MCF 10A (cell line): Measurements from ENCODE around the gene SMIM9. TPM values are rescaled to one million over a fixed set of nuclear protein-coding genes. Genes with fewer than 3 reads are reported as not detected.

Source experiments
- BruUV-seq: library from RNA; stranded (reverse); fragments of 400-500 nt; replicated peaks from 2 replicates; lab custom pipeline; 2021; lab: Mats Ljungman, UMichigan
- CTCF ChIA-PET: fragments of 300-600 bp; sonication (Branson Sonifier 250); formaldehyde crosslinking; extraction: SDS; loops from one replicate; lab custom pipeline; 2021; ENCODE audit warnings: antibody characterized with exemption, inconsistent platforms; lab: Yijun Ruan, JAX
- POLR2A ChIA-PET: fragments of 300-600, 350-650 bp; sonication (Branson Sonifier 250); formaldehyde crosslinking; extraction: SDS; loops from one replicate; lab custom pipeline; 2020; ENCODE audit warnings: antibody characterized with exemption, inconsistent platforms; lab: Yijun Ruan, JAX
- DNase-seq: peaks from one replicate; pipeline ENCODE4 v3.0.0-alpha.2; 2018; ENCODE audit not compliant: unreplicated experiment
- H3K27ac Mint-ChIP-seq: one replicate; pipeline ENCODE4 v1.8.0; 2022; ENCODE audit warnings: mild to moderate bottlenecking, low read depth, mixed read lengths; ENCODE audit not compliant: unreplicated experiment
- H3K27me3 Mint-ChIP-seq: one replicate; pipeline ENCODE4 v1.8.0; 2022; ENCODE audit warnings: mixed read lengths; ENCODE audit not compliant: insufficient read depth, unreplicated experiment
- H3K36me3 Mint-ChIP-seq: one replicate; pipeline ENCODE4 v1.8.0; 2022; ENCODE audit warnings: mild to moderate bottlenecking, moderate library complexity, mixed read lengths; ENCODE audit not compliant: insufficient read depth, unreplicated experiment
- H3K4me1 Mint-ChIP-seq: one replicate; pipeline ENCODE4 v1.8.0; 2022; ENCODE audit warnings: mixed read lengths; ENCODE audit not compliant: insufficient read depth, unreplicated experiment
- H3K4me3 Mint-ChIP-seq: one replicate; pipeline ENCODE4 v1.8.0; 2022; ENCODE audit warnings: mild to moderate bottlenecking, moderate library complexity, mixed read lengths; ENCODE audit not compliant: unreplicated experiment
- H3K9me3 Mint-ChIP-seq: one replicate; pipeline ENCODE4 v1.8.0; 2022; ENCODE audit warnings: mixed read lengths; ENCODE audit not compliant: unreplicated experiment
- intact Hi-C: fragments of 100-400 bp; cut with micrococcal nuclease; formaldehyde crosslinking; loops from 2 replicates; pipeline ENCODE4 v1.14.1; 2022
- total RNA-seq: library from RNA; stranded (reverse); gene quantifications from 2 replicates; pipeline ENCODE4 v1.2.3, GENCODE V29; 2022
- TF ChIP-seq, protein P1 (sequence below): fragments of 200-600 bp; IDR thresholded peaks from one replicate; pipeline ENCODE4 v1.8.0; 2022; ENCODE audit warnings: antibody characterized with exemption, mild to moderate bottlenecking; ENCODE audit not compliant: unreplicated experiment

Gene SMIM9
- total RNA-seq, 1 experiment from 2014 or later: not detected

DNA sequence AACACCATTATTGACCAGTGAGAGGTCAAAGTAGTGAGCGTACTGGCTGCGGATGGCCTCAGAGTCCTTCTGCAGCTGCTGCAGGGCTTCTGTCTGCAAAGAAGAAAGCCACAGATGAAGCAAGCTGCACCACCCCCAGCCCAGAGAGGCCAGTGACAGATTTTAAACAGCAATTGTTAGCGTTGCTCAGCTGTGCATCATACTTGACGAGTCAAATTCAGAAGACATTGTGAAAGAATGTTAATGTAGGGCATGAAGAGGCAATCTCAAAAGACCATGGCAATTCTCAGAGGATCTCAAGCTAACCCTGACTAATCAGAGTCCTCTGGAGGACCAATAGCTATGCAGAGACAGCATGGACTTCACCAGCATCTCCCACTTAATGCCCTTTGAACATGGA, 55.2 kb downstream of the SMIM9 start:
- no peaks in the 10 kb centered on the region for H3K4me1 Mint-ChIP-seq
- TF ChIP-seq, protein P1, sequence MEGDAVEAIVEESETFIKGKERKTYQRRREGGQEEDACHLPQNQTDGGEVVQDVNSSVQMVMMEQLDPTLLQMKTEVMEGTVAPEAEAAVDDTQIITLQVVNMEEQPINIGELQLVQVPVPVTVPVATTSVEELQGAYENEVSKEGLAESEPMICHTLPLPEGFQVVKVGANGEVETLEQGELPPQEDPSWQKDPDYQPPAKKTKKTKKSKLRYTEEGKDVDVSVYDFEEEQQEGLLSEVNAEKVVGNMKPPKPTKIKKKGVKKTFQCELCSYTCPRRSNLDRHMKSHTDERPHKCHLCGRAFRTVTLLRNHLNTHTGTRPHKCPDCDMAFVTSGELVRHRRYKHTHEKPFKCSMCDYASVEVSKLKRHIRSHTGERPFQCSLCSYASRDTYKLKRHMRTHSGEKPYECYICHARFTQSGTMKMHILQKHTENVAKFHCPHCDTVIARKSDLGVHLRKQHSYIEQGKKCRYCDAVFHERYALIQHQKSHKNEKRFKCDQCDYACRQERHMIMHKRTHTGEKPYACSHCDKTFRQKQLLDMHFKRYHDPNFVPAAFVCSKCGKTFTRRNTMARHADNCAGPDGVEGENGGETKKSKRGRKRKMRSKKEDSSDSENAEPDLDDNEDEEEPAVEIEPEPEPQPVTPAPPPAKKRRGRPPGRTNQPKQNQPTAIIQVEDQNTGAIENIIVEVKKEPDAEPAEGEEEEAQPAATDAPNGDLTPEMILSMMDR: no peak
- BruUV-seq: no TSS peak
- peaks cover 33% of the 10 kb centered on the region for H3K27me3 Mint-ChIP-seq
- ChIA-PET CTCF (interaction anchor here (1.0 to 1.6 kb wide), 2 partner anchors 16 to 18 kb away, joined by 3 to 5 read pairs; partner anchors contain the start of gene DKC1), POLR2A (interaction anchor here (0.8 to 1.5 kb wide), 3 partner anchors 17 to 25 kb away, joined by 3 to 4 read pairs (median 3); partner anchors contain the start of gene DKC1)
- no peaks in the 10 kb centered on the region for H3K9me3 Mint-ChIP-seq
- no peak overlapping the region for H3K4me3 Mint-ChIP-seq
- intact Hi-C loops: no loop called here
- no peak for DNase-seq
- H3K36me3 Mint-ChIP-seq: peaks cover 51% of the 10 kb centered on the region
- no peak overlapping the region for H3K27ac Mint-ChIP-seq

DNA sequence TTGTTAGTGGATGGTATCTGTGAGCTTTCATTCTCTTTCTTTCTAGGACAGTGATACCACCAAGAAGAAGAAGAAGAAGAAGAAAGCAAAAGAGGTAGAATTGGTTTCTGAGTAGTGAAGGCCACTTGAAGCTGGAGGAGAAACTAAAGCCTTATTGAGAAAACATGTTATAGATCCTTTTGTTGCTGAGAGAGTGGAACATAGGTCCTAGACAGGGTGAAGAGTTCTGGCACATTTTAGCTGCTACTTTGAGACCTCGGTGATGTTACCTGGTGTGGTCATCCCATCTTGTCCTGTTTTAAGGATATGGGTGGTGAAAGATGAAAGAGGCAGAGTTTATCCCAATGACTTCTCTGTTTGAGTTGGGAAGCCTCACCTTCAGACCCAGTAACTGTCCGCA, 57.7 kb downstream of the SMIM9 start:
- H3K27me3 Mint-ChIP-seq: peaks cover 11% of the 10 kb centered on the region
- DNase-seq: no peak
- BruUV-seq: no TSS peak
- TF ChIP-seq, protein P1: no peak
- ChIA-PET POLR2A (interaction anchor here (1.1 to 3.3 kb wide), 2 partner anchors 13 to 48 kb away, joined by 3 to 14 read pairs; no protein-coding TSS in a partner anchor), CTCF (no interaction called here)
- H3K36me3 Mint-ChIP-seq: peaks cover 67% of the 10 kb centered on the region
- H3K27ac Mint-ChIP-seq: no peak overlapping the region
- intact Hi-C loops: no loop called here
- H3K4me3 Mint-ChIP-seq: no peak overlapping the region
- no peaks in the 10 kb centered on the region for H3K4me1 Mint-ChIP-seq
- H3K9me3 Mint-ChIP-seq: no peaks in the 10 kb centered on the region

DNA sequence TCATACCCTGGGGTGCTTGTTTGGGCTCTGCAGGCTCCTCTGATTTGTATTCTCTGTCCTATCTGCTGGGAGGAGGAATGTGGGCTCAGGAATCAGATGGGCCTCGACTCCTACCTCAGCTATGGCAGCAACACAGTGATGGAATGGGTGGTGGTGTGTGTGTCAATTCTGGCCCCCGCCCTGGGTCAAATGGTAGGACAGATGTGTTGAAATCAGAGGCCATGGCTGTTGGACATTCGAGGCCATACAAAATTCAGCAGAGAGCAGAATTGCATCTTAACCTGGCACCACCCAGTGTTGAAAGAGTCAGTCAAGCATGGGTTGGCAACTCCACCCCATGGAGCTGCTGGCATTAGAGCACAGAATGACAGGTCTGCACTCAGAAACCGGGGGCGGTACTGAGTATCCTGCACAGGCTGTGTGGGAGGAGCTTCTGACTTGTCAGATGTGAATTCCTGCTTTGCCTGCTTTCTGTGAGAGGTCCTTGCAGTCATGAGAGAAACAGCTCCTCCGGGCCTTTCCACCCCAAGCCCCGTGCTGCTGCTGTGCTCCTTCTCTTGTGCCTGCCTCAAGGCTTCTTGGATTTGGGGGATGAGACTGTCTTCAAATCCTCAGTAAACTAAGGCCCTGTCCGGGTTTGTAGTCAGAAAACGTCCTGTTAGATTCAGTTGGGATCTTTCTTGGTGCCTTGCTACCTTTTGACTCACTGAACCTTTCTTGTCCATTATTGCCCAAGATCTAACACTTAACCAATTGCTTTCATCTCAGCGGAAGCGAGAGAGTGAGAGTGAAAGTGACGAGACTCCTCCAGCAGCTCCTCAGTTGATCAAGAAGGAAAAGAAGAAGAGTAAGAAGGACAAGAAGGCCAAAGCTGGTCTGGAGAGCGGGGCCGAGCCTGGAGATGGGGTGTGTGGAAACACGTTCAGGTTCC, 58.8 kb downstream of the SMIM9 start:
- BruUV-seq: no TSS peak
- Mint-ChIP-seq H3K4me1 (no peaks in the 10 kb centered on the region), H3K4me3 (no peak overlapping the region), H3K27me3 (peaks cover 11% of the 10 kb centered on the region), H3K27ac (no peak overlapping the region), H3K36me3 (peaks cover 78% of the 10 kb centered on the region), H3K9me3 (no peaks in the 10 kb centered on the region)
- peak; percentile 69 for DNase-seq
- TF ChIP-seq, protein P1: no peak
- POLR2A ChIA-PET: interaction anchor here (0.9 to 3.3 kb wide), 4 partner anchors 12 to 49 kb away, joined by 3 to 14 read pairs (median 4); no protein-coding TSS in a partner anchor
- intact Hi-C loops: no loop called here
- CTCF ChIA-PET: interaction anchor here (0.9 to 1.1 kb wide), 2 partner anchors 11 to 27 kb away, joined by 3 to 4 read pairs; no protein-coding TSS in a partner anchor

DNA sequence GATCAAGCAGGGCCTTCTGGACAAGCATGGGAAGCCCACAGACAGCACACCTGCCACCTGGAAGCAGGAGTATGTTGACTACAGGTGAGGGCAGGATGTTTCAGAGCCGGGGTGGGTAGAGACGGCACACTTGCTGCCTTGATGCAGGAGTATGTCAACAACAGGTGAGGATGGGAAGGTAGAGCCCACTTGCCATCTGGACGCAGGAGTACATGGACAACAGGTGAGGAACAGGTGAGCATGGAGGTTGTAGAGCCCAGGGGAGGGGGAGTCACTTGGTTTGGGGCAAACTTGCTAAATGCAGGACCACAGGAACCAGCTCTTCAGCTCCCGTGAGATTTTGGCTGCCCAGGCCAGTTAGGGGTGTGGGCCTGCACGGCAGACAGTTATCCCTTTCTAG, 59.8 kb downstream of the SMIM9 start:
- no peak for DNase-seq
- peaks cover 88% of the 10 kb centered on the region for H3K36me3 Mint-ChIP-seq
- peaks cover 11% of the 10 kb centered on the region for H3K27me3 Mint-ChIP-seq
- no TSS peak for BruUV-seq
- H3K4me3 Mint-ChIP-seq: no peak overlapping the region
- intact Hi-C loops: no loop called here
- no peaks in the 10 kb centered on the region for H3K4me1 Mint-ChIP-seq
- CTCF ChIA-PET: interaction anchor here (0.8 kb wide), 1 partner anchor 24 kb away, joined by 4 read pairs; no protein-coding TSS in a partner anchor
- TF ChIP-seq, protein P1: no peak
- H3K27ac Mint-ChIP-seq: no peak overlapping the region
- no peaks in the 10 kb centered on the region for H3K9me3 Mint-ChIP-seq
- POLR2A ChIA-PET: interaction anchor here (0.6 to 3.3 kb wide), 2 partner anchors 9 to 11 kb away, joined by 4 to 14 read pairs; no protein-coding TSS in a partner anchor
